ENCODE measurements around the gene EPHB2. TPM values are rescaled to one million over a fixed set of nuclear protein-coding genes. Genes with fewer than 3 reads are reported as not detected.

The EPHB2 gene
- total and polyA plus RNA-seq, 2 donors (not counting 3 experiments of a cell fraction or from before 2014, with no cell fraction given) = 50.8 to 69.1 TPM

GRCh38 chr1:22919341-22920025 lies 208.8 kb downstream of the EPHB2 start:
- POLR2A ChIA-PET = no interaction called here
- H3K79me2 ChIP-seq (ENCODE audit: control insufficient read depth, insufficient read depth, low read length) = no peaks in the 10 kb centered on the region
- H3K9me3 ChIP-seq (replicated peaks; ENCODE audit: control insufficient read depth, insufficient read depth, low read length) = no peaks in the 10 kb centered on the region

GRCh38 chr1:22920026-22920733 lies 209.5 kb downstream of the EPHB2 start:
- H3K4me3 ChIP-seq (replicated peaks in 1 of 3; ENCODE audit: insufficient read depth in 1 of 3, low read depth in 1 of 3, low read length in 3 of 3) = no peak overlapping the region
- BruUV-seq (replicated peaks) = no TSS peak
- dilution Hi-C loops (cut with MboI; ENCODE audit: extremely low pct_ligation_motif_present, low sequenced_read_pairs) = no loop called here

More at GRCh38 chr1:22919341-22920025, 208.8 kb downstream of the EPHB2 start:
- H3K9me1 ChIP-seq (replicated peaks; ENCODE audit: control insufficient read depth, extremely low read depth, insufficient read depth, low read length) = no peaks in the 10 kb centered on the region
- H3K27ac ChIP-seq (ENCODE audit: insufficient read depth, low read depth, low read length) = no peak overlapping the region
- H3K27me3 ChIP-seq (ENCODE audit: control insufficient read depth in 2 of 2, insufficient read depth in 2 of 2, low read length in 2 of 2) = no peaks in the 10 kb centered on the region
- BruUV-seq (replicated peaks) = no TSS peak
- no peak for FAIRE-seq
- no peaks in the 10 kb centered on the region for H3K4me1 ChIP-seq (ENCODE audit: control insufficient read depth, extremely low read depth, insufficient read depth, low read length)
- DNase-seq (ENCODE audit: low read depth, low spot score) = no peak
- H3K36me3 ChIP-seq (ENCODE audit: control insufficient read depth in 2 of 2, extremely low read depth in 1 of 2, insufficient read depth in 2 of 2, low read length in 2 of 2) = no peaks in the 10 kb centered on the region
- TF ChIP-seq, protein P1, sequence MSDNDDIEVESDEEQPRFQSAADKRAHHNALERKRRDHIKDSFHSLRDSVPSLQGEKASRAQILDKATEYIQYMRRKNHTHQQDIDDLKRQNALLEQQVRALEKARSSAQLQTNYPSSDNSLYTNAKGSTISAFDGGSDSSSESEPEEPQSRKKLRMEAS (IDR thresholded peaks at IDR 0.05; ENCODE audit: insufficient read depth, insufficient read length) = no peak
- no peak for TF ChIP-seq GATA2 (IDR thresholded peaks at IDR 0.05; ENCODE audit: insufficient read depth, insufficient read length, low read depth, low read length)
- TF ChIP-seq FOS (IDR thresholded peaks at IDR 0.05; ENCODE audit: borderline replicate concordance, insufficient read depth, low read length) = no peak
- TF ChIP-seq POLR2AphosphoS5 (IDR thresholded peaks at IDR 0.05; ENCODE audit: insufficient read depth, low read depth, low read length) = no peak
- no peak for TF ChIP-seq POLR2A (IDR thresholded peaks at IDR 0.05; ENCODE audit: low read depth, low read length)
- no peak for TF ChIP-seq EZH2 (IDR thresholded peaks at IDR 0.05; ENCODE audit: borderline replicate concordance, low read depth, low read length, severe bottlenecking)
- no peak for TF ChIP-seq JUN (IDR thresholded peaks at IDR 0.05; ENCODE audit: borderline replicate concordance, insufficient read depth, insufficient read length, low read depth)
- TF ChIP-seq MYC (IDR thresholded peaks at IDR 0.05; ENCODE audit: low read depth, low read length) = no peak
- H3K9ac ChIP-seq (replicated peaks; ENCODE audit: extremely low read depth, insufficient read depth, low read length) = no peak overlapping the region
- dilution Hi-C loops (cut with MboI; ENCODE audit: extremely low pct_ligation_motif_present, low sequenced_read_pairs) (no loop called here), intact Hi-C loops (cut with micrococcal nuclease) (no loop called here)
- H4K20me1 ChIP-seq (replicated peaks; ENCODE audit: control insufficient read depth, extremely low read depth, insufficient read depth, low read length) = no peaks in the 10 kb centered on the region
- H3K4me3 ChIP-seq (replicated peaks in 1 of 3; ENCODE audit: insufficient read depth in 1 of 3, low read depth in 1 of 3, low read length in 3 of 3) = no peak overlapping the region
- H2AFZ ChIP-seq (ENCODE audit: low read depth, low read length) = no peak overlapping the region
- no peak overlapping the region for H3K4me2 ChIP-seq (ENCODE audit: insufficient read depth, low read length)
- CTCF ChIA-PET = interaction anchor here (0.9 to 3.3 kb wide), 5 partner anchors 10 to 578 kb away, joined by 3 to 15 read pairs (median 4); no protein-coding TSS in a partner anchor

More at GRCh38 chr1:22920026-22920733, 209.5 kb downstream of the EPHB2 start:
- no peaks in the 10 kb centered on the region for H3K9me3 ChIP-seq (replicated peaks; ENCODE audit: control insufficient read depth, insufficient read depth, low read length)
- CTCF ChIA-PET = interaction anchor here (0.8 to 3.3 kb wide), 9 partner anchors 10 to 253 kb away, joined by 3 to 15 read pairs (median 4); no protein-coding TSS in a partner anchor
- no peaks in the 10 kb centered on the region for H3K27me3 ChIP-seq (ENCODE audit: control insufficient read depth in 2 of 2, insufficient read depth in 2 of 2, low read length in 2 of 2)
- no peak overlapping the region for H2AFZ ChIP-seq (ENCODE audit: low read depth, low read length)
- H3K9me1 ChIP-seq (replicated peaks; ENCODE audit: control insufficient read depth, extremely low read depth, insufficient read depth, low read length) = no peaks in the 10 kb centered on the region
- FAIRE-seq = no peak
- intact Hi-C loops (cut with micrococcal nuclease) = no loop called here
- H3K4me1 ChIP-seq (ENCODE audit: control insufficient read depth, extremely low read depth, insufficient read depth, low read length) = no peaks in the 10 kb centered on the region
- H3K4me2 ChIP-seq (ENCODE audit: insufficient read depth, low read length) = no peak overlapping the region
- no peak overlapping the region for H3K27ac ChIP-seq (ENCODE audit: insufficient read depth, low read depth, low read length)
- no peaks in the 10 kb centered on the region for H3K79me2 ChIP-seq (ENCODE audit: control insufficient read depth, insufficient read depth, low read length)
- TF ChIP-seq POLR2AphosphoS5 (IDR thresholded peaks at IDR 0.05; ENCODE audit: insufficient read depth, low read depth, low read length) = no peak
- no peak for TF ChIP-seq JUN (IDR thresholded peaks at IDR 0.05; ENCODE audit: borderline replicate concordance, insufficient read depth, insufficient read length, low read depth)
- TF ChIP-seq GATA2 (IDR thresholded peaks at IDR 0.05; ENCODE audit: insufficient read depth, insufficient read length, low read depth, low read length) = no peak
- no peak for TF ChIP-seq EZH2 (IDR thresholded peaks at IDR 0.05; ENCODE audit: borderline replicate concordance, low read depth, low read length, severe bottlenecking)
- TF ChIP-seq FOS (IDR thresholded peaks at IDR 0.05; ENCODE audit: borderline replicate concordance, insufficient read depth, low read length) = no peak
- TF ChIP-seq, protein P1 (IDR thresholded peaks at IDR 0.05; ENCODE audit: insufficient read depth, insufficient read length) = no peak
- no peak for TF ChIP-seq MYC (IDR thresholded peaks at IDR 0.05; ENCODE audit: low read depth, low read length)
- no peak for TF ChIP-seq CTCF (IDR thresholded peaks at IDR 0.05; ENCODE audit: extremely low read depth in 1 of 2, insufficient read depth in 1 of 2, low read depth in 1 of 2, low read length in 2 of 2)
- no peak for TF ChIP-seq POLR2A (IDR thresholded peaks at IDR 0.05; ENCODE audit: low read depth, low read length)
- no peak for DNase-seq (ENCODE audit: low read depth, low spot score)
- H4K20me1 ChIP-seq (replicated peaks; ENCODE audit: control insufficient read depth, extremely low read depth, insufficient read depth, low read length) = no peaks in the 10 kb centered on the region
- POLR2A ChIA-PET = no interaction called here
- no peak overlapping the region for H3K9ac ChIP-seq (replicated peaks; ENCODE audit: extremely low read depth, insufficient read depth, low read length)
- H3K36me3 ChIP-seq (ENCODE audit: control insufficient read depth in 2 of 2, extremely low read depth in 1 of 2, insufficient read depth in 2 of 2, low read length in 2 of 2) = no peaks in the 10 kb centered on the region
